Retinal pigment epithelial cell (primary cell): Measurements from ENCODE around the gene EFCAB7.
A peak's percentile ranks its signal among the peaks of the same experiment; 100 is the strongest.
"Not testable (repeated sequence)": the region's sequence is repeated elsewhere in the genome, so short reads cannot be mapped to it uniquely, and the experiment has no call there.

Experiments
- DNase-seq: peaks from one replicate; pipeline ENCODE4 v3.0.0-alpha.2; 2010; ENCODE audit warnings: low read depth
- H3K4me3 ChIP-seq: 2 replicates; pipeline ENCODE4 v1.5.1; 2011; ENCODE audit warnings: mild to moderate bottlenecking, low read length, control low read depth, moderate library complexity
- TF ChIP-seq, protein P1 (sequence below): conservative IDR thresholded peaks from 2 replicates; pipeline ENCODE4 v1.5.1; 2011; ENCODE audit warnings: low read depth, low read length, control low read depth, inconsistent platforms

The EFCAB7 gene

DNA sequence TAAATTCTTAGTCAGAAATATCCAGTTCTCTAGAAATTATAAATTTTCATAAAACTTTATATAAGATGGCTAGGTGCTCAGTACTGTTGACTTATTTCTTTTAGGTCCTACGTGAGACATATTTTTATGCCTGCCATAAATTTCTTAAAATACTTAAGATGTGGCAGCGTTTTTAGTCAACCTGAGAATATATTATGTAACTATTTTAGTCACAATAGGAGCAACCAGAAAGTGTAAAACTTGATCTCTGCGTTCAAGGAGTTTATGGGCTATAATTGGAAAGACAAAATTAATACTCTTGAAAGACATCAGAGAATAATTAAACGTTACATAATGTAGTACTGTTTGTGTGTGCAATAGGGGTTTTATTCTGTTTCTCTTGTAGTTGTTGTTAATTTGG, 45.7 kb downstream of the EFCAB7 start:
- H3K4me3 ChIP-seq = no peak overlapping the region
- TF ChIP-seq, protein P1, sequence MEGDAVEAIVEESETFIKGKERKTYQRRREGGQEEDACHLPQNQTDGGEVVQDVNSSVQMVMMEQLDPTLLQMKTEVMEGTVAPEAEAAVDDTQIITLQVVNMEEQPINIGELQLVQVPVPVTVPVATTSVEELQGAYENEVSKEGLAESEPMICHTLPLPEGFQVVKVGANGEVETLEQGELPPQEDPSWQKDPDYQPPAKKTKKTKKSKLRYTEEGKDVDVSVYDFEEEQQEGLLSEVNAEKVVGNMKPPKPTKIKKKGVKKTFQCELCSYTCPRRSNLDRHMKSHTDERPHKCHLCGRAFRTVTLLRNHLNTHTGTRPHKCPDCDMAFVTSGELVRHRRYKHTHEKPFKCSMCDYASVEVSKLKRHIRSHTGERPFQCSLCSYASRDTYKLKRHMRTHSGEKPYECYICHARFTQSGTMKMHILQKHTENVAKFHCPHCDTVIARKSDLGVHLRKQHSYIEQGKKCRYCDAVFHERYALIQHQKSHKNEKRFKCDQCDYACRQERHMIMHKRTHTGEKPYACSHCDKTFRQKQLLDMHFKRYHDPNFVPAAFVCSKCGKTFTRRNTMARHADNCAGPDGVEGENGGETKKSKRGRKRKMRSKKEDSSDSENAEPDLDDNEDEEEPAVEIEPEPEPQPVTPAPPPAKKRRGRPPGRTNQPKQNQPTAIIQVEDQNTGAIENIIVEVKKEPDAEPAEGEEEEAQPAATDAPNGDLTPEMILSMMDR = no peak
- no peak for DNase-seq

DNA sequence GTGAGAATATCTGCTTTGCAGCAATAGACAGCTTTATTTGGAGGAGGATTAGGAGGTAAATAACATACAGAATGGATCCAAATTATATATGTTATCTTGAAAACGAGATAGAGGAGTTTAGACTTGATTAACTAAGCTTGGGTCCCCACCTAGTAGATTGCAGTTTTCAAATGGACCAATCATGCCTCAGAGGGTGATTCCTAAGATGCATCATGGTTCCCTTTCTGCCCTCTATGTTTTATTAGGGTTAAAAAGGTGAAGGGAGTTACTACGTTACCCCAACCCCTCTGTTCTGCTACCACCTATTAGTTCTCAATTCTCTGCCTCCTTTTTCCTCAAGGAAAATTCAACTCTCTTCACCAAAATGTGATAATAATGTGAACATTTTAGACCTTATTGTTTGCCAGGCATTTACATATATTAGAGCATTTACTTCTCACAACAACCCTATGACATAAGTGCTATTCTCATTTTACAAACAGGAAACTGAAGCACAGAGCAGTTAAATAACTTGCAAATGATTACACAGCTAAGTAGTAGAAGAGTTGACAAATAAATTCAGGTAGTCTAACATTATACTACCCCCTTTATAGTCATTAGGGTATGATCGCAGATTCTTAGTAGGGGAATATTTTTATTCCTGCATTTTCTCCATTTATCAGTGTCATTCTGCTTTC, 46.5 kb downstream of the EFCAB7 start:
- no peak overlapping the region for H3K4me3 ChIP-seq
- DNase-seq = no peak
- TF ChIP-seq, protein P1 = no peak

DNA sequence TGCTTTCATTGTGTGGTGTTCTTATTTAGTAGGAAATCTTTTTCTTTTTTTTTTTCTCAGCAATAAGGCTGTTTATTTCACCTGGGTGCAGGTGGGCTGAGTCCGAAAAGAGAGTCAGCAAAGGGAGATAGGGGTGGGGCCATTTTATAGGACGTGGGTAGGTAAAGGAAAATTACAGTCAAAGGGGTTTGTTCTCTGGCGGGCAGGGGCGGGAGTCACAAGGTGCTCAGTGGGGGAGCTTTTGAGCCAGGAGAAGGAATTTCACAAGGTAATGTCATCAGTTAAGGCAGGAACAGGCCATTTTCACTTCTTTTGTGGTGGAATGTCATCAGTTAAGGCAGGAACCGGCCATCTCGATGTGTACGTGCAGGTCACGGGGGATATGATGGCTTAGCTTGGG, 49.4 kb downstream of the EFCAB7 start:
- H3K4me3 ChIP-seq, DNase-seq: not testable (repeated sequence)

DNA sequence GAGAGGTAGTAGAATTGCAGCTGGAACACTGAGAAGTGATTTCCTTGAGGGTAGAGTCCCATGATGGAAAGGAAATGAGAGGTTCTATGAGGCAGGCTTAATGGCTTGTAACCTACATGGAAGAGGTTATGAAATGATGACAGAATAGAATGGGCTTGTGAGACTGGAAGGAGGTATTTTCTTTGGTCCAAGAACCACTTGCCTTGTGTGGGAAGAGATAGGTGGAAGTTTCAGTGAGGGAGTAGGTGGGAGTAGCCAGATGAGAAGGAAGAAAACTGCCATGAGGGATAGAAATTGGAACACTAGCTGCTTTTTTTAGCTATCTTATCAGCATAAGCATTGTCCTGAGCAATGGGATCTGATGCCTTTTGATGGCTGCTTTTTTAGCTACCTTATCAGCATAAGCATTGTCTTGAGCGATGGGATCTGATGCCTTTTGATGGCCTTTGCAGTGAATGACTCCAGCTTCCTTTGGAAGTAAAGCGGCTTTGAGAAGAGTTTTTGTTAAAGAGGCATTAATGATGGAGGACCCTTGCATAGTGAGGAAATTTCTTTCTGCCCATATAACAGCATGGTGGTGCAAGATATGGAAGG, 51.0 kb downstream of the EFCAB7 start:
- DNase-seq = not testable (repeated sequence)

DNA sequence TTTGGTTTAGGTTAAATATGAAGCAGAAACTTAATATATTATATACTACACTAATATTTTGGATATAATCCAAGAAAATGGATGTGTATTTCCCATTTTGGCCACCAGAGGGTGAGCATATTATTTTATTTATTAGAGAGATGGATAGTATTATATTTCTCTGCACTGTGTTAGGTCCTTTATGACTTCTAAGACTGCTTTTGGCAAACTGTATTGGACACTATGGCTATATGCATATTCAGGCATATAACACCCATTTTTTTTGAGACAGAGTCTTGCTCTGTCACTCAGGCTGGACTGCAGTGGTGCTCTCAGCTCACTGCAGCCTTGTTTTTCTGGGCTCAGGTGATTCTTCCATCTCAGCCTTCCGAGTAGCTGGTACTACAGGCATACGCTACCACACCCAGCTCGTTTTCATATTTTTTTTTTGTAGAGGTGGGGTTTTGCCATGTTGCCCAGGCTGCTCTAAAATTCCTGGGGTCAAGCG, 52.1 kb downstream of the EFCAB7 start:
- no peak overlapping the region for H3K4me3 ChIP-seq
- DNase-seq = no peak
- TF ChIP-seq, protein P1 = peak; percentile 62

More for the DNA sequence above, 51.0 kb downstream of the EFCAB7 start:
- not testable (repeated sequence) for H3K4me3 ChIP-seq

DNA sequence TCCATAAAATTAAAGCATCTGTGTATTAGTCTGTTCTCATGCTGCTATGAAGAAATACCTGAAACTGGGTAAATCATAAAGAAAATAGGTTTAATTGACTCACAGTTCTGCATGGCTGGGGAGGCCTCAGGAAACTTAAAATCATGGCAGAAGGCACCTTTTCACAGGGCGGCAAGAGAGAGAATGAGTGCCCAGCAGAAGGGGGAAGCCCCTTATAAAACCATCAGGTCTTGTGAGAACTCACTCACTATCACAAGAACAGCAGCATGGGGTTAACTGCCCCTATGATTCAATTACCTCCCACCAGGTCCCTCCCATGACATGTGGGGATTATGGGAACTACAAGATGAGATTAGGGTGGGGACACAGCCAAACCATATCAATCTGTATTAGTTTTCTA, 63.0 kb downstream of the EFCAB7 start:
- H3K4me3 ChIP-seq, DNase-seq: not testable (repeated sequence)

DNA sequence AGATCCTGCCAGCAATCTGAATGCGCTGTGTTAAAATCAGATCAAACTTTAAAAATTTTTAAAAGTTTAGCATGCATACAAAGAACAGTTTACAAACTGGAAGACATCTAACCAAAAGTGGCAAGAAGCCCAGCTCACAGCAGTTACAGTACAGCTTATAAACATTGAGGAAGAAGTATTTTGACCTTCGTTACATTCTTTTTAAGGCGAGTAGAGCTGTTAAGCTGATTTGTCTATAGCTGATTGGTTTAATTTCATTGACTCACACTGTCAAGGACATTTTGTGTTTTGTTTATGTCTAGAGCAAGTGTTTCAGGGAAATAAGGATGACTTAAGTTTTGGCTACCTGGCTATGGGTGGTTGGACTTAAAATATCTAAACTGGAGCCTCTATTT, 66.8 kb downstream of the EFCAB7 start:
- H3K4me3 ChIP-seq = no peak overlapping the region
- TF ChIP-seq, protein P1 = no peak
- DNase-seq = no peak

DNA sequence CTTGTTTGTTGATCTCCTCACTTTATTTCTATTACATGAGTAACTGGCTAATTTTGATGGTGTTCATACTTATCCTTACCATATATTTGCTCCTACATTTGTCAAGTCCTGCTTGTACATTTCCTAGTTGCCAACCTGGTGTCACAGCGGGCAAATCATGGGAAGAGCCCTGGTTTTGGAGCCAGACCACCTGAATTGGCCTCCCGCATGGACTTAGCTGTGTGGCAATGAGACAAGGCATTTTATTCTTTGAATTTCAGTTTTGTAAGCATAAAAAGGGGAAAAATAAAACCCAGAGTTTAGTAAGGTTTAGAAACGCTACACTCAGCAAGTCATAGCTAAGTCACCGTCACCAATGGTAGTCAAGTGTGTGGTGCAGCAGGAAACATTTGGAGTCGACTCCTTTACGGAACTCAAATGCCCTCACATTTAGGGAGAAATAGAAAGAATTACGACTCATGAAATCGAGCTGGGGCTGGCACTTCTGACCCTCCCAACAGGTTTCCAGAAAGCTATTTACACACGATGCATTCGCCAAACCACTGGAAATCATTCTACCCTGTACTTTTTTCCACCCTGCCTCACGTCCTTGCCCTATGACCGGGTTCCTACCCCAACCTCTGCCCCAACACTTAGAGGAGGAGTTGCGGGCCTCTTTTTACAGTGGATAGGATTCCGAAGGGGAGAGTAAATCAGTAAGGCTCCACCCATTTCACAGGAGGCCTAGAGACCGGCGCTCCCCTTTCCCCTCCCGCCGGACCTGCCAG, 69.4 kb downstream of the EFCAB7 start:
- no peak for DNase-seq
- TF ChIP-seq, protein P1 = no peak
- H3K4me3 ChIP-seq = peak overlapping the region; percentile 81
